ENCODE results near the gene AP3D1.

The AP3D1 gene

DNA sequence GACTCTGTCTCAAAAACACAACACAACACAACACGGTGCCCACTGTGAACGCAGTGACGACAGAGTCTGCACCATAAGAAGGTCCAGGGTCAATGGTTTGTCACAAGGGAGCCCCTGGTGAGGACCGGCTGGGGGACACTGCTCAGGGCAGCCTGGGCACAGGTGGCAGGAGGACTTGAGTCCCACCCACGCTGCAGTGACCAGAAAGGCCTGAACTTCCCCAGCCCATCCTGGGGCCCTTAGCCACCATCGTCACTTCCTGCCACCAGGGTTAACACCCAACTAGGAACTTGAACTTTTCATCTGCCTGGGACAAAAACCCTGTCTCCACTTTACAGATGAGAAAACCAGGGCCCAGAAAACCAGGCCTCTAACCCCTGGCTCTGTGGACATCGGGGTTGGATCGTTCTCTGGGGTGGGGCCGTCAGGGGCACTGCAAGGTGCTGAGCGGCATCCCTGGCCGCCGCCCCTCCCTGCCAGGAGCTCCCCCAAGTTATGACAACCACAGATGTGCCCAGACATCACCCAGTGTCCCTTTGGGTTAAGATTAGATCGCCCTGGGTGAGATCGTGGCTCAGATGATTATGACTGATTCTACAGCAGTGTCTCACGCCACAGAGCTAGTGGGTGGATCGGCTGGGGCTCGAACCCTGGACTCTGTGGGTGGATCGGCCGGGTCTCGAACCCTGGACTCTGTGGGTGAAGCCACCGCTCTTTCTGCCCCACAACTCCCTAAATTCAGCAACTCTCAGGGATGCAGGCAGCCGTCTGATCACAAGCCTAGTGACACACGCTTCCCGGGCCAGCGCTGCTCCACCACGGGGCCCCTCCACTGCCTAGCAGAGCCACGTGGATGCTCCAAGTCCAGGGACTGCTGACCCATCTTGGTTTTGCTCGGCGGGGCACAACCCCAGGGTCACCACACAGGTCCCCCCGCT lies 69.2 kb downstream of the AP3D1 start:
- DNase-seq = peak; percentile 84

DNA sequence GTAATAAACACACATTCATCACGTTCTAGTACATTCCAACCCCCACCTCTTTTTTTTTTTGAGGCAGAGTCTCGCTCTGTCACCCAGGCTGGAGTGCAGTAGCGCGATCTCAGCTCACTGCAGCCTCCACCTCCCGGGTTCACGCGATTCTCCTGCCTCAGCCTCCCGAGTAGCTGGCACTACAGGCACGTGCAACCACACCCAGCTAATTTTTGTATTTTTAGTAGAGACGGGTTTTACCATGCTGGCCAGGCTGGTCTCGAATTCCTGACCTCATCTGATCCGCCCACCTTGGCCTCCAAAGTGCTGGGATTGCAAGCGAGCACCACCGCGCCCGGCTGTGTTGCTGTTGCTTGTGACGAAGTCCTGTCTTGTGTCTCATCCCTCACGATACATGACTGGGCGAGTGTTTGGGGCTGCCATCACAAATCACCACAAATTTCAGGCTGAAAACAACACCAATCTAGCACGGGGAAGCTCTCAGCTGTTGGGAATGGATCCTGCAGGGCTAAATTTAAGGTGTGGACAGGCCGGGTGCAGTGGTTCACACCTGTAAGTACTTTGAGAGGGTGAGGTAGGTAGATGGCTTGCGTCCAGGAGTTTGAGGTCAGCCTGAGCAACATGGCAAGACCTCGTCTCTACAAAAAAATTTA lies 70.9 kb downstream of the AP3D1 start:
- DNase-seq = no peak

DNA sequence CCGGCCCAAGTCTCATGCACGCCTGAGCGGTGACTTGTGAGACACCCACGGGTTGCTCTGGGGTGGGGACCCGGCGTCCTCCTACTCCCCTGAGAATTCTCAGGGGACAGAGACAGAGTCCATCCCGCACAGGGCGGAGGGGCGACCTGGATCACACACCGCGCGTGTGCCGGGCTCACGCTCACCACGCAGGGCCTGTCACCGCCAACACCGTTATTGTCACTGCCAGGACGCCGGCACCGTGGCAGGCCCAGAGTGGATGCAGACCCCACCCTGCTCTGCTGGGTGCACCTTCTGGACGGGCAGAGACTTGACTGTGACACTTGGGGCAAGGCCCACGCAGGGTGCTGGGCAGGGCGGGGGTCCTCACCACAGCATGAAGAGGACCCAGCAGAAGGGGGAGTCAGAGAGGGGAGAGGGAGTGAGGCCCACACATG lies 71.5 kb downstream of the AP3D1 start:
- DNase-seq = no peak

DNA sequence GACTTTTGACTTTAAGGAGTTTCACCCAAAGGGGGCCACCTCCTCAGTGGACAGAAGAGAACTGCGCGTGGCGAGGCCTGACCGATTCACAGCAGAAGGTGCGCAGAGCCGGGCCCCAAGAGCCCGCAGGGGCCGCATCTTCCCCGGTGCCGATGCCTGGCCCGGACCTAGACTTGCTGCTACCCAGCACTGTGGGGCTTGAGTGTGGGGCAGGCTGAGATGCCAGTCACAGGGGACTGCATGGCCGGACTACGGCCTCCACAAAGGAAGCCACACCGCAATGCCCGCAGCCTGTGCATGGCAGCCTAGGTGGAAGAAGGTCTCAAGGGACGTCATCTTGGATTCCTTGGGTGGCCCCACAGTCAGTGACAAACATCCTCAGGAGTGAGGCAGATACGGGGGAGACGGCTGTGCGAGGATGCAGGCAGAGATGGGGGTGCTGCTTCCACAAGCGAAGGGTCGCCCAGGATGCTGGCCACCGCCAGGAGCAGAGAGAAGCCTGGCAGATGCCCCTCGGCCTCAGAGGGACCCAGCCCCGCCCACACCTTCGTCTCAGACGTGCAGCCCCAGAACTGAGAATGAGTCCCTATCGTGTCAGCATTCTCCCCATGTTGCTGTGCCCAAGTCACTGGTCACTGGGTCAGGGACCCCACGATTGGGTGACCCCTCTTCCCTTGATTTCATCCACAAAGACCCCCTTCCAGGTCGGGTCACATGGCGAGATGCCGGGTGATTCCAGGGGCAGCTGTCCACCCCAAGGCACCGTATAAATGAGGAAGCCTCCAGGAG lies 72.1 kb downstream of the AP3D1 start:
- DNase-seq = no peak

DNA sequence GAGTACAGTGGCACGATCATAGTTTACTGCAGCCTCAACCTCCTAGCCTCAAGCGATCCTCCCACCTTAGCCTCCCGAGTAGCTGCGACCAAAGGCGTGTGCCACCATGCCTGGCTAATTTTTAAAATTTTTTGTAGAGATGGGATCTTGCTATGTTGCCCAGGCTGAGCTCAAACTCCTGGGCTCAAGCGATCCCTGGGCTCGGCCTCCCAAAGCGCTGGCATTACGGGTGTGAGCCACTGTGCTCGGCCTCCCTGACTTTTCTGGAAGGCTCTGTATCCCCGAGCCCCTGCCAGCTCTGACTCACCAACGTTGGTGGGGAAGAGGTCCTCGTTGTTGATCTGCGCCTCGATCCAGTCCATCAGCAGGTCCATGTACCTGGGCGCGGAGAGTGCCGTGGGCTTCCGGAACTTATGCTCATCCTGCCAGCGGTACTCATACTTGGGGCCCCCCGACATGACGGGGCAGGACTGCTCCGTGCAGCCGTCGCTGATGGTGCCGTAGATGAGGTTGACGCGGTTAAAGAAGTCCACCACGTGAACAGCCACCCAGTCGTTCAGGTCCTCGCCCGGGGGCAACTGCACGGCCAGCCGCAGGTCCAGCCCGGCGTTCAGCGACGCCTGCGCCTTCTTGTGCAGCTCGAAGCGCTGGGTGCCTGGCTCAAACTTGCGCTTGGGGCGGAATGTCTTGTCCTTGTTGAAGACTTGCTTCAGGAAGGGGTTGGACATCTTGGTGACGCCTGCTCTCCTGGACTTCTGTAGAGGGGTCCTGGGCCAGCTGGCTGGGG lies 73.3 kb downstream of the AP3D1 start:
- no peak for DNase-seq

DNA sequence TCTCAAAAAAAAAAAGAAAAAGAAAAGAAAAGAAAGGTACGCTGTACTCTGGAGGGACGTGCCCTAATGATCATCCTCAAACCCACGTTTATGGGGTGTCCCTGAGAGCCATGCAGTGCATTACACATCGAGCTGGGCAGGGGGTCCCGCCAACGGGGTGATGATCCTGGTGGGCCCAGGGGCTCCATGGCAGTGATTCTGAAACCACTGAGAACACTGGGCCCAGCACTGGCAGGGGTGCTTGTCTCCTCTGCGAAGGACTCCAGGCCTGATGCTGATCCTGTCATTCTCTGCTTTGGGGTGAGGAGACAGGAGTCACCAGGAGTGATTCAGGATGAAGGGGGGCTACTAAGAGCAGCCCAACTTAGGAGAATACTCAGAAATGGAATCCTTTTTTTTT lies 74.0 kb downstream of the AP3D1 start:
- no peak for DNase-seq

DNA sequence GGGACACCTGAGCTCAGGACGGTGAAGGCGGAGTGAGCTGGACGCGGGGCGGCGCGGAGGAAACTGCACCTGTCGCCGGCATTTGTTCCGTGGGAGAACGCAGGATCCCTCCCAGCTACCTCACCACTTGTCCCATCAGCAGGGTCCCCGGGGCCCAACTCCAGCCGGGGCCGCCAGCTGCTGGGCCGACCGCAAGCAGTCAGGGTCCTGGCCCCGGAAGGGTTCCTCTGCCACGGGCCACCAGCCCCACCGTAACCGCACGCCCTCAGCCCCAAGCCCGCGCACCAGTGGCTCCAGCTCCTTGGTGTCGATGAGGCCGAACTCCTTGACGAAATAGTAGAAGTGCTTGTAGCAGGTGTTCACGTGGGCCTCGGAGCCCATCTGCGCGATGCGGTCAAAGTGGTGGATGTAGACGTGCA lies 74.8 kb downstream of the AP3D1 start:
- no peak for DNase-seq

DNA sequence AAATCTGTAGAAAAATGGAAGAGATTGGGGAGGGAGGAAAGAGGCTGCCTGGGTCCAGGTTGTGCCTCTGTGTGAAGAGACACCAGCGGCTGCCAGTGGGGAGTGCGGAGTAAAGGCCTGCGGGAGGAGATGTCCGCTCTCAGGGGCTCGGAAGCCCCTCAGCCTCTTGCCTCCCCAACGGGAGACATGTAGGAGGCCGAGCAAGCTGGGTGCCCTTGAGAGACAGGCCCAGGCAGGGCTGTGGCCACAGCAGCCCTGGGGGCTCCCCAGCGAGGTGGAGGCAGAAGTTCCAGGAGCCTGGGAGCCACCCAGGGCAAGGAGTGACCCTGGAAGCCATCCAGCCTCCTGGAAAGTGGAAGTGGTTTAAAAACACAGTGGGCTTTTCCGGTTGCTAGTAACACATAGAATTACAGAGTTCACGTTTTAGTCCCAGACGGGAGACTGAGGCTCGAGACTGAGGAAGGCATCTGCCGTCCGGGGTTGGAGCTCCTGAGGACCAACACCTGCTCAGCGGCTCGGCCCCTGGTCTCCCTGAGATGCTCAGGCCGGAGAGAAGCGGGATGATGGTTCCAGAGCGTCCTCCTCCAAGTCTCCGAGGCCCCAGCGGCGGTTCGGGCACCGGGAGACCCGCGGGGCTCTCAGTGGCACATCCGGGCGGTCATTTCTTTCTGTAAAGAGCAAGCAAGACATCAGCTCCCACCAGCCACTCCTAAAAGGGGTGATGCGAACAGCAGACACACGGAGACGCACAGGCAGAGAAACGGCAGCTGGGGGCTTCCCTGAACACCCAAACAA lies 78.4 kb downstream of the AP3D1 start:
- DNase-seq = no peak

DNA sequence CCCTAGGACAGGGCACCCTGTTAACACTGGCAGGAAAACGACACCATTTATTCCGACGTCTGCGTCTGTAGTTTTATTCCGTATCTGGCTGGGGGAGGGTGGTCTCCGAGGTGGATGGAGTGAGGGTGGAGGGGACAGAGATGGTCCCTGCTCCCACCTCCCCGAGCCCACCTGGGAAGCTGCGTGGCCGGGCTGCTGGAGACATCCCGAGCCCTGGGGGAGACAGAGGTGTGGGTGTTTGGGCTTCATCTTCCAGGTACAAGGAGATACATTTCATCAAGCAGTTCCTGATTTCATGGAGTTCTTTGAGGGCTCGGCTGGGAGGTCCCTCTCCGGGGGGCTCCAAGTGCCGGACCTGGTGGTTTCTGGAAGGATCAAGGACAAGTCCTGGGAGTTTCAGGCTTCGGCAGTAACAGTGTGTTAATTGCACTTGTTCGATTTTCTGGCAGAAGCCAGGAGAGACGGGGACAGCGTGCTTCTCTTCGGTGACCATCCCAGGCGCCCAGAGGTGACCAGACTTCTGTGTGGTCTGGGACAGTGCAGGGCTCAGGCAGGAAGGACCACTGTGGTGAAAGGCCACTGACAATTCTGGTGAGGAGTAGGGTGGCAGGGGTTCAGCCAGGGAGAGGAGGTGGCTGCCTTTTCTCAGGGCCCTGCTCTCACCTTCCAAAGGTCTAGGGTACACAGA lies 80.2 kb downstream of the AP3D1 start:
- no peak for DNase-seq

DNA sequence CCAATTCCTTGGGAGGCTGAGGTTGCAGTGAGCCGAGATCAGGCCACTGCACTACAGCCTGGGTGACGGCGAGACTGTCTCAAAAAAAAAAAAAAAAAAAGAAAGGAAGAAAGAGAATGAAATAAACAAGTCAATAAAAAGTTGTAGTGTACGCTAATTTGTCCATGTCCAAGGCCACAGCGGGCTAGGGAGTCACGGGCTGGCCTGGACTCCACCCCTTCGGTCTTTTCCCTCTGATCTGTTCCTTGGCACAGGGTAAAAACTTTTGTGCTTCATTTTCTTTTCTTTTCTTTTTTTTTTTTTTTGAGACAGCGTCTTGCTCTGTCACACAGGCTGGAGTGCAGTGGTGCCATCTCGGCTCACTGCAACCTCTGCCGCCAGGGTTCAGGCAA lies 80.9 kb downstream of the AP3D1 start:
- no peak for DNase-seq

DNA sequence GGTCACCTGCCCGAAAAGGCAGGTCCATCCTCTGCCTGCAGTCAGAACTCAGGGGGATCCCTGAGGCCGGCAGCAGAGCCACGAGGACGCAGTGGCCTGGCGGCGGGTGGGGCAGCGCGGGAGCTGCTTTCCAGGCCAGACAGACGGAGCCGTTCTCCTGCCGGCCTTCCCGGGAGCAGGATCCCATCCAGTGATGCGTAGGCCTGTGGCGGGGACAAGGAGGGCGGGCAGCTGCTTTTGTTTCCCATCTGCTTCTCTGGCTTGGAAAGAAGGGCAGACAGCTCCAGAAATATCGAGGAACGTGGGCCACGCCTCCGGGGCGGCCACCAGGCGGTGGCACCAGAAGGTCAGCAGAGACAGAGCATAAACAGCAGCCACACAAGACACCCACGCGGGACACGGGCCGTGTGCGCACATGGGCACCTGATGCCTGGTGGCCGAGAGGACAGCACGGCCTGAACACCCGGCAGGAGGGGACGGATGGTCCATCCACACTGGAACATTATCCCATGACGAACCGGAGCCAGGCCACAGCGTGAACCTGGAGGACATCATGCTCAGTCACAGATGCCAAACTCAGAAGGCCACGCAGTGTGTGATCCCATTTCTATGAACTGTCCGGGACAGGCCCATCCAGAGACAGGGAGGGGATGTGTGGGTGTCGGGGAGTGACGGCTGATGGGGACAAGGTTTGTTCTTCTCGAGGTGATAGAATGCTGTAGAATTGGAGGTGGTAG lies 86.4 kb downstream of the AP3D1 start:
- DNase-seq = no peak

DNA sequence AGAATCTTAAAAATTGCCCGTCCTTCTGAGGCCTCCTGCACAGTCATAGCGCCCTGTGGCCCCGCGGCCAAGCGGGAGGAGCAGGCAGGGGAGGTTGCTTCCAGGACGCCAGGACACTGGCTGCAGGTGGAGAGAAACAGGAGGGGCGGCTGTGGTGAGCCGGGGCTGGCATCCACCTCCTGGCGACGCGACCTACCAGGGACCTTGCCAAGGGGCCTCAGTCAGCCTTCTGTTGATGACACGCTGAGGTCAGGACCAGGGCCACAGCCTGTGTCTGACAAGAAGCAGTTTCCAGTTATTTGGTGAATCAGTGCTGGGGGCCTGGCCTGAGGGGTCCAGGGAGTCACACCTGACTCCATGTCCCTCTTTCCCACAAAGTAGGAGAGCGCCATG lies 87.0 kb downstream of the AP3D1 start:
- no peak for DNase-seq

DNA sequence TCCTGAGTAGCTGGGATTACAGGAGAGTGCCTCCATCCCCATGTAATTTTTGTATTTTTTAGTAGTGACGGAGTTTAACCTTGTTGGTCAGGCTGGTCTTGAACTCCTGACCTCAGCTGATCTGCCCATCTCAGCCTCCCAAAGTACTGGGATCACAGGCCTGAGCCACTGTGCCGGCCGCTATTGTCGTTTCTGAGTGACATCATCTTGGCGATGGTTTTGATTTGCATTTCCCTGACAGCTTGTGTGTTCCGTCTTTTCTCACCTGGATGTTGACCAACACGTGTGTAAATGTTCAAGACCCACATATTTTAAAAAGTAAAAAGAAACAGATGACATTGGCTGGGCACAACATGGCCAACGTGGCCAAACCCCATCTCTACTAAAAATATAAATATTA lies 87.5 kb downstream of the AP3D1 start:
- no peak for DNase-seq

DNA sequence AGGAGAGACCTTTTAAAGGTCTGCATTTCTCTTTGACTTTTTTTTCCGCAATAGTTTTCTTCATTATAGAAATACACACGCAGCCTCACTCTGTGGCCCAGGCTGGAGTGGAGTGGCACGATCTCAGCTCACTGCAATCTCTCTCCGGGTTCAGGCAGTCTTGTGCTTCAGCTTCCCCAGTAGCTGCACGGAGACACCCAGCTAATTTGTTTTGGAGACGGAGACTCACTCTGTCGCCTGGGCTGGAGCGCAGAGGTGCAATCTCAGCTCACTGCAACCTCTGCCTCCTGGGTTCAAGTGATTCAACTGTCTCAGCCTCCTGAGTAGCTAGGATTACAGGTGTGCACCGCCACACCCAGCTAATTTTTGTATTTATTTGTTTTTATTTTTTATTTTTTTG lies 88.6 kb downstream of the AP3D1 start:
- no peak for DNase-seq

DNA sequence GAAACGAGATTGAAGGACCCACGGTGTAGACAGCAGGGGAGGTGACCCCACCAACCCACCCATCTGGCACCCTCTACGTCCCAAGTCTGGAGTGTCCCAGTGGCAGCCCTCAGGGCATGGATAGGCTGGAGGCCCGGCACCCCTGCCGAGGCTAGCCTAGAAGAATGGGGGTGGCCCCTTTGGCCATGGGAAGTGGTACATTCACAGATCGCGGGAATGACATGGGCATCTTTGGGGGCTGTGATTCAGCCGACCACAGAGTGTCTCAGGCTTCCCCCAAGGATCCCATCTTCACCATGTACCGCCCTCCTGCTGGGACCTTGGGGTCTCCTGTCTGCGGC lies 89.0 kb downstream of the AP3D1 start:
- no peak for DNase-seq

DNA sequence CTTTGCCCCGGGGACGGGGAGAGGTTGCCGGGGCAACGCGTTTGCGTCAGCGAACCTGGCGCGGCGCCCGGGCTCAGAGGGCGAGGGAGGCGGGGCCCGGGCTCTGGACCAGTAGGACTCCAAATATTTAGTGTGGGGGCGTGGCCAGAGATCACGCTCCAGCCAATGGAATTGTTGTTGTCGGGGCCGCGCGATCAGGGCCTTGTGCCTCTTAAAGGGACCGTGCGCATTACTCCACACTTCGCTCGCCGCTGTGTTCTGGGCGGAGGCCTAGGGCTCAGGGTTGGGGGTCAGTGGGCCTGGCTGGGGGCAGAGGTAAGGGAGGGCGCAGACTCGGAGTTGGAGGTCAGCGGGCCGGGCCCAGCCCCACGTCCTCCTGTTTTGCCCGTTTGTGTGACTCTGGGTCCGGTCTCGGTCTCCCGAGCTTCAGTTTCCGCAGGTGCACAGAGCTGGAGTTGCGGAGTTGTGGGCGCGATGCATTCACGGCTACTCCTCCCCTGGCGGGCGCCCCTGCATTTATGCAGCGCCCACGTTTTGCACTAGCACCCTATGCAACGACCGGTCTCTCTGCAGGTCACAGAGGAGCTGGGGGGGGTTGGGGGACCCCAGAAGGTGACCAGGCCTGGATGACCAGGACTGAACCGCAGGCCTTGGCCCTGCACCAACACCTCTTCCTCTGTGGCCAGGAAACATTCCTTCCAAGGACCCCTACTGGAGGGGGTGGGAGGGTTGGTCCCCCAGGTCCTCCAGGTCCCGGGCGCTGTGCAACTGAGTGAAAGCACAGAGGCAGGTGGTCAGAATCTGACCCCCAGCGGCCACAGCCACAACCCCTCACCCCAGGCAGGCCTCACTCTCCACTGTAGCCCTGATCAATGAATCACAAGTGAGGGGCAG lies 89.6 kb downstream of the AP3D1 start:
- peak; percentile 99 for DNase-seq

DNA sequence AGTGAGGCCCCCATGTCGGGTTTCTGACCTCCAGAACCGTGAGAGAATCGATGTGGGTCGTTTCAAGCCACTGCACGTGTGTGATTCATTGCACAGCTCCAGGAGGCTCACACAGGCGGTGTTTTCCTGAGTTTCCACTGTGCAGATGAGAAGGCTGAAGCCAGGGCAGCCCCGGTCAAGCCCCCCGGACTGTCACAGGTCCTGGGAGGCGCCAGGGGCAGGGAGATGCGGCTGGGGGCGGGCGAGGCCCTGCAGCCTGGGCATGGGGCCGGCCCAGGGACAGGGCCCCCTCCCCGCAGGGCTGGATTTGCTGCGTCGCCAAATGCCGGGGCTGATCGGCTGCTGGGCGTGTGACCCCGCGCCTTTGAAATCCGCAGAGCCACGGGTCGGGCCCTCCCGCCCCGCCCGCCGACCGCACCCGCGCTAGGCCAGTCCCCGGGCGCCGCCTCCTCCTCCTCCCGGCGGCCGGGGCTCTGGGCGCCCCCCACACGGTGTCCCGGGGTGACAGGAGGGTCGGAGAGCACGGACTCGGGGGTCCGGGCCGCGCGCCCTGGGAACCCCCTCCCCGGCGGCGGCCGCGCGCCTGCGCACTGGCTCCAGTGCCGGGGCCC lies 90.4 kb downstream of the AP3D1 start:
- peak; percentile 64 for DNase-seq

DNA sequence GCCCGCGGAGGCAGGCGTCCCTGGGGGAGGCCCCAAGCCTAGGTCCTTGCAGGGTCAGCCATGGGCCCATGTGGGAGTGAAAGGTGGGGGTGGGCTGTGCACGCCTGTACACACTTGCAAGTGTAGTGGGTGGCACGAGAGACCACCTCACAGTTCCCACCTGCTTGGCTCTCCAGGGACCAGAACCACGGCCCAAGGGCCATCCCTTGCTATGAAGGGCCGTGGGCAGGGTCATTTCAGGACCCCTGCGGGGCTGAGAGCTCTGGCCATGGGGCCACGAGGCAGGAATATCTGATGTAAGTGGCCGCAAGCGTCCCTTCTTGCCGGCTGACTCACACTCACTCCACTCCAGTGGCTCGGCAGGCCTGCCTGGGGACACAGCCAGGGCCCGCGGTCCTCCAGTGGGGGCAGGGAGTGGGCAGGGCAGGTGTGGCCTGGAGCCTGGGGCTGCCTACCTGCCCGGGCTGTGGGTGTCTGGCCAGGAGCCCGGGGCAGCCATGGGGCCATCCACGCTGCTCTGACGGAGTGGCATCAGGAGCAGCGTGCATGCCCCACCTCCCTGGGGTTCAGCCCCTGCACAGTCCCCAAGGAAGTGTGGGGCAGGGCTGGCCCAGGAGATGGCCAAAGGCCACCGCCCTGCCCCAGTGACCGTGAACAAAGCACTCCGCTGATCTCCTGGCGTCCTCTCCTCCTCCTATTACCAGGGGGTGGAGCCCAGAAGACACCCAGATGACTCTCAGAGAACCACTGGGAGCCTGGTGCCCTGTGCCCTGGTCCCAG lies 91.8 kb downstream of the AP3D1 start:
- no peak for DNase-seq

All from MV-4-11 (cell line).